Measurements from ENCODE around the gene IL25.
A peak's percentile ranks its signal among the peaks of the same experiment; 100 is the strongest.

The IL25 gene

DNA sequence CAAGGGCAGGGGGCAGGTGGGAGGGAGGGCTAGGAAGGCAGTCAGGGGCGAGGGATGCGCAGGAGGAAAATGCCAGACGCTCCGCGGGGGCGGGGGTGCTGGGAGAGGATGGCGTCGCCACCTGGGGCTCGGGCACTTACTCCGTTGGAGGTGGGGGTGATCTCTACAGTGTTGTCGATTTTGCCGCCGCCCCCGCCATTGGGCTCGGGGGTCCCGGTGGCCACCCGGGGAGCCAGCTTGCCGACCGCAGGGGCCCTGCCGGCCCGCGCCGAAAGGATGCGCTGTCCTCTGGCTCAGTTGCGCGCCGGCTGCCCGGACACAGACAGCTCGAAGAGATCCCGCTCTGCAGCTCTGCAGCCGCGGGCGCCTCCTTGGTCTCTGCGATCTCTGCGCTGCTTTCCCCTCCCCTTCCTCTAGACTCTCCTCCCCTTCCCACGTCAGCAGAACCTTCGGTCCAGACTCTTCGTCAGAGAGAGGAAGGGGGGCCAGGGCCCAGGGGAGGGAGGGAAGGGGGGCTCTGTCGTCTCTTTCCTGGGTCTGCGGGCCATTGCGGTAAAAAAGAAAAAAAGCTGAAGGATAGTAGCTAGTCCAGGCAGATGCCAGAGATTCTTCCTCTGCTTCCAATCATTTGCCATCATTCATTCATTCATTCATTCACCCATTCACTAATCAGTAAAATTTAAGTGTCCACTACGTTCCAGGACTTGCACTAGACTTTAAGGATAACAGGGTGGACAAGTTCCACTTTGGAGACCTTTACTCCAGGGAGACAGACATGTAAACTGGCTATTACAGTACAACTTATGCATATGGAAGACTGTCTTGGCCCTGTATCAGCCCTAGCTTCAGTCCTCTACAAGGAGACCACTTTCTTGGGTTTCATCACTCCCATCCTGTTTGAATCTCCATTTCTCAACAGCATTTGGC is 19.8 kb upstream of the IL25 start, which contains the start of gene SLC22A17:
Gene SLC22A17 (minus strand): TSS at position 382 of the 927 bp plus-strand sequence.
- DNase-seq = peak; percentile 82
- H3K4me3 ChIP-seq (ENCODE audit: low read depth, low read length) = peak within 1 kb of the TSS; percentile 54
- H3K4me1 ChIP-seq = peaks cover 3% of the 10 kb centered on the region; the same call in 1 of the 2 replicates
- TF ChIP-seq, protein P1, sequence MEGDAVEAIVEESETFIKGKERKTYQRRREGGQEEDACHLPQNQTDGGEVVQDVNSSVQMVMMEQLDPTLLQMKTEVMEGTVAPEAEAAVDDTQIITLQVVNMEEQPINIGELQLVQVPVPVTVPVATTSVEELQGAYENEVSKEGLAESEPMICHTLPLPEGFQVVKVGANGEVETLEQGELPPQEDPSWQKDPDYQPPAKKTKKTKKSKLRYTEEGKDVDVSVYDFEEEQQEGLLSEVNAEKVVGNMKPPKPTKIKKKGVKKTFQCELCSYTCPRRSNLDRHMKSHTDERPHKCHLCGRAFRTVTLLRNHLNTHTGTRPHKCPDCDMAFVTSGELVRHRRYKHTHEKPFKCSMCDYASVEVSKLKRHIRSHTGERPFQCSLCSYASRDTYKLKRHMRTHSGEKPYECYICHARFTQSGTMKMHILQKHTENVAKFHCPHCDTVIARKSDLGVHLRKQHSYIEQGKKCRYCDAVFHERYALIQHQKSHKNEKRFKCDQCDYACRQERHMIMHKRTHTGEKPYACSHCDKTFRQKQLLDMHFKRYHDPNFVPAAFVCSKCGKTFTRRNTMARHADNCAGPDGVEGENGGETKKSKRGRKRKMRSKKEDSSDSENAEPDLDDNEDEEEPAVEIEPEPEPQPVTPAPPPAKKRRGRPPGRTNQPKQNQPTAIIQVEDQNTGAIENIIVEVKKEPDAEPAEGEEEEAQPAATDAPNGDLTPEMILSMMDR (IDR thresholded peaks at IDR 0.05; ENCODE audit: low read depth, low read length) = 0 out of 2 replicates have a peak, but pooled peaks have one; percentile 16
- no peaks in the 10 kb centered on the region for H3K36me3 ChIP-seq
- H3K27me3 ChIP-seq = no peaks in the 10 kb centered on the region
- H3K9me3 ChIP-seq = no peaks in the 10 kb centered on the region

DNA sequence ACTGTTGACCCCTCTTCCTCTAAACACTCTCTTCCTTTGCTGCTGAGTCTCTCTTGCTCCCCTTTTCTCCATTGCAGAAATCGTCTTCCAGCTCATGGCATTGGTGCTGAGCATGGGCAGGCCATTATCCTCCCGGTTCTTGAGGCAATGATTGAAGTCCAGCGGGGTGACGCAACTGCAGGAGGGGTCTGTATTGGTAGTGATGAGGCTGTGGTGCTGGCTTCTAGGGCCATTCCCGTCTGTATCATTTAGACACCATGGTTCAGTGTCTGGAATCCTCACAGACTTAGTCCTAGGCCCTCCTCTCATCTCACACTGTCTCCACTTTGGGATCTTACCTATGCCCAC is 19.2 kb upstream of the IL25 start:
- Histone ChIP-seq H3K9me3 (no peaks in the 10 kb centered on the region), H3K36me3 (no peaks in the 10 kb centered on the region), H3K4me3 (ENCODE audit: low read depth, low read length) (no peak overlapping the region), H3K27me3 (no peaks in the 10 kb centered on the region), H3K4me1 (peaks cover 3% of the 10 kb centered on the region; the same call in 1 of the 2 replicates)
- DNase-seq = no peak
- TF ChIP-seq, protein P1 (IDR thresholded peaks at IDR 0.05; ENCODE audit: low read depth, low read length) = no peak

DNA sequence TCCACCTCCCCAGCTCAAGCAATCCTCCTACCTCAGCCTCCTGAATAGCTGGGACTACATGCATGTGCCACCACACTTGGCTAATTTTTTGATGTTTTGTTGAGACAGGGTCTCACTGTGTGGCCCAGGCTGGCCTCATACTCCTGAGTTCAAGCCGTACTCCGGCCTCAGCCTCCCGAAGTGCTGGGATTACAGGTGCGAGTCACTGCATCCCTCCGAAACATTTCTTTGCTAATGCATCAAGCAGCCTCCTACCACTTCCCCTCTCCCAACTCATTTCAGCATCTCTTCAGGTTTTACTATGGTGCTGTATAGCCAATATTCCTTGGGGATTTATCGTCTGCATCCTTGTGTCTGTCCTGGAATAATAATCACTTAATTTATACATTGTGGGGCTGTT is 17.6 kb upstream of the IL25 start:
- TF ChIP-seq, protein P1 (IDR thresholded peaks at IDR 0.05; ENCODE audit: low read depth, low read length) = no peak
- Histone ChIP-seq H3K4me1 (peaks cover 3% of the 10 kb centered on the region; the same call in 1 of the 2 replicates), H3K36me3 (no peaks in the 10 kb centered on the region)

DNA sequence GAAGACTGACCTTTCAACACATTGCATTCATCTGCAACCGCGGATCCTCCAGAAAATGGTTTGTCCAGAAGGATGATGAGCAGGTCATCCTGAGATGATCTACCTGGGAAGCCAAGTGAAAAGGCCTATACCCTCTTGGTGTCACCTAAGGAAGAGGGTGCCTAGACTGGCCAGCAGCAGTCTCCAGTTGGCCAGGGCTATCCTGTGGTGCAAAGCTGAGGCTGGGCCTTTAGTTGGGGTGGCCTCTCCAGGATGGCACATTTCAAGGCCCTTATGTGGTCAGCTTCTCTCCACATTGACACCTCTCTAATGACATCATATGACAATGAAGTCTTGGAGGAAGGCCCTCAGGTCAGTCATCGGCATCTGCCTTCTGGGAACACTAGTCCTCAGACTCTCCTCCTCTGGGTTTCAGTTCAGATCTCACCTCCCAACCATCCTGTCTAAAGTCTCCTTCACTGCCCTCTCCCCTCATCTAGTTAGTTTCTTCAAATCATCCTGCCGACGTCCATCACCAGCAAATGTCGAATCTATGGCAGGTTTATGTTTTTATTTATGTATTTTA is 16.7 kb upstream of the IL25 start:
- TF ChIP-seq, protein P1 (IDR thresholded peaks at IDR 0.05; ENCODE audit: low read depth, low read length) = no peak
- Histone ChIP-seq H3K4me1 (peaks cover 3% of the 10 kb centered on the region; the same call in 1 of the 2 replicates), H3K9me3 (no peaks in the 10 kb centered on the region), H3K4me3 (ENCODE audit: low read depth, low read length) (no peak overlapping the region), H3K36me3 (no peaks in the 10 kb centered on the region), H3K27me3 (no peaks in the 10 kb centered on the region)
- DNase-seq = no peak

More for the DNA sequence above, 17.6 kb upstream of the IL25 start:
- no peak overlapping the region for H3K4me3 ChIP-seq (ENCODE audit: low read depth, low read length)
- H3K9me3 ChIP-seq = no peaks in the 10 kb centered on the region
- no peak for DNase-seq
- no peaks in the 10 kb centered on the region for H3K27me3 ChIP-seq

DNA sequence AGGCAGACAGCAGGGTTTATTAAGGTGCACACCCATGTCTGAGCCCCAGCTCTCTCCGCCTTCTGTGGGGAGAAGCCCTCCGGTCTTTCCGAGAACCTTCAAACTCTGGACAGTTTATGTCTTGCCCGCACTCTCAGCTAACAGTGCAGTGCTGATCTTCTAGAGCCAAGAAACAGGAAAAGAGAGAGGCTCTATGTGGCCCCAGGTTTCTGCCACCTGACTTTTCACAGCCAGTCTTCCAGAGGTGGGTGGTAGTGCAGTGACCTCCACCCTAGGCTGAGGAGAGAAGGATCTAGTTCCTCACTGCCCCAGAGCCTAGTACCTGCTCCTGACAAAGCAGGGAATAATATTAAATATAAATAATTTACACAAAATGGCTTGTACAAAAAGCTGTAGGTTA is 15.9 kb upstream of the IL25 start:
- Histone ChIP-seq H3K4me3 (ENCODE audit: low read depth, low read length) (no peak overlapping the region), H3K4me1 (peaks cover 2% of the 10 kb centered on the region; the same call in 1 of the 2 replicates), H3K9me3 (no peaks in the 10 kb centered on the region), H3K27me3 (no peaks in the 10 kb centered on the region), H3K36me3 (no peaks in the 10 kb centered on the region)
- TF ChIP-seq, protein P1 (IDR thresholded peaks at IDR 0.05; ENCODE audit: low read depth, low read length) = no peak
- no peak for DNase-seq

DNA sequence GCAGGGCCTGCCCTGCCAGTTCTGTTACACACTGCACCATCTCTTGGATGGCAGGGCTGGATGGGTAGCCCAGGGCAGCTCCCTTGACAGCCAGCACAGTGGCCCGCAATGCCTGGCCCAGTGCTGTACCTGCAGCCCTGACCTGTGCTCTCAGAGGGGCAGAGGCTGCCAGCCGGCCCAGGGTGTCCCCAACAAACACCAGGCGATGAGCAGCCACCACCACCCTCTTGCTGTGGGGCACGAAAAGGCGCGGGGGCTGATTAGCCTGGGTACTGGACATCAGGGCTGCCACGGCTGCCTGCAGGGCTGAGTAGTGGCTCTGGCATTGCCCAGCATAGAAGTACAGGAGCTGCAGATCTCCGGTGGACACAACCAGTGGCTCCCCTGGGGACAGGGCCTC is 15.3 kb upstream of the IL25 start:
- Histone ChIP-seq H3K4me3 (ENCODE audit: low read depth, low read length) (no peak overlapping the region), H3K27me3 (no peaks in the 10 kb centered on the region), H3K36me3 (no peaks in the 10 kb centered on the region), H3K4me1 (no peaks in the 10 kb centered on the region), H3K9me3 (no peaks in the 10 kb centered on the region)
- TF ChIP-seq, protein P1 (IDR thresholded peaks at IDR 0.05; ENCODE audit: low read depth, low read length) = no peak
- no peak for DNase-seq

Data from BE2C (cell line).